ENCODE data around the gene CTSH.
"Not testable (repeated sequence)": the region's sequence is repeated elsewhere in the genome, so short reads cannot be mapped to it uniquely, and the experiment has no call there.

CTSH gene

GRCh38 chr15:78921517-78921916 is 23.3 kb downstream of the CTSH start:
- no peak for DNase-seq

- no peak for DNase-seq
Measured at GRCh38 chr15:78917888-78918287, 27.0 kb downstream of the CTSH start.

- no peak for DNase-seq
Measured at GRCh38 chr15:78916088-78916487, 28.8 kb downstream of the CTSH start.

- no peak for DNase-seq
Measured at GRCh38 chr15:78915341-78916087, 29.3 kb downstream of the CTSH start.

GRCh38 chr15:78914027-78914764 is 30.6 kb downstream of the CTSH start:
- no peak for DNase-seq

GRCh38 chr15:78913012-78913411 is 31.8 kb downstream of the CTSH start:
- no peak for DNase-seq

GRCh38 chr15:78912316-78912715 is 32.5 kb downstream of the CTSH start:
- DNase-seq = no peak

GRCh38 chr15:78910271-78910670 is 34.6 kb downstream of the CTSH start:
- no peak for DNase-seq

GRCh38 chr15:78909791-78910228 is 35.0 kb downstream of the CTSH start:
- peak in 1 of 2 experiments; percentile 8 for DNase-seq

GRCh38 chr15:78909160-78909695 is 35.6 kb downstream of the CTSH start:
- DNase-seq = no peak

- DNase-seq = no peak
Measured at GRCh38 chr15:78907577-78907976, 37.3 kb downstream of the CTSH start.

GRCh38 chr15:78906316-78906620 is 38.6 kb downstream of the CTSH start:
- DNase-seq = peak in 1 of 2 experiments; percentile 15

GRCh38 chr15:78904599-78905358 is 40.1 kb downstream of the CTSH start:
- DNase-seq = no peak

GRCh38 chr15:78902281-78903032 is 42.4 kb downstream of the CTSH start:
- DNase-seq = not testable (repeated sequence)

GRCh38 chr15:78900819-78901533 is 43.9 kb downstream of the CTSH start:
- not testable (repeated sequence) for DNase-seq

GRCh38 chr15:78898540-78898939 is 46.3 kb downstream of the CTSH start:
- no peak for DNase-seq

- DNase-seq = no peak
Measured at GRCh38 chr15:78895471-78895870, 49.4 kb downstream of the CTSH start.

- DNase-seq = no peak
Measured at GRCh38 chr15:78893538-78893937, 51.3 kb downstream of the CTSH start.

- DNase-seq = no peak
Measured at GRCh38 chr15:78889000-78889399, 55.8 kb downstream of the CTSH start.

GRCh38 chr15:78881681-78882080 is 63.2 kb downstream of the CTSH start:
- no peak for DNase-seq

- no peak for DNase-seq
Measured at GRCh38 chr15:78880813-78881212, 64.0 kb downstream of the CTSH start.

- DNase-seq = no peak
Measured at GRCh38 chr15:78880242-78880533, 64.7 kb downstream of the CTSH start.

Data from NCI-H446 (cell line).